Panc1 (cell line): ENCODE results near the gene TECPR1. TPM values are rescaled to one million over a fixed set of nuclear protein-coding genes. Genes with fewer than 3 reads are reported as not detected.

Experiments used
- ATAC-seq: fragments of 200-7000 bp; cut with Tn5 transposase; 2 replicates; pipeline ENCODE4 v1.9.1; 2020; ENCODE audit warnings: mild to moderate bottlenecking, moderate library complexity
- BruUV-seq: library from RNA; stranded (reverse); fragments of 400-500 nt; replicated peaks from 2 replicates; lab custom pipeline; 2021; lab: Mats Ljungman, UMichigan
- CTCF ChIA-PET: fragments of 300-600 bp; sonication (Branson Sonifier 250); formaldehyde crosslinking; loops from one replicate; lab custom pipeline; 2022; ENCODE audit warnings: antibody characterized with exemption; lab: Charles Lee
- POLR2A ChIA-PET: fragments of 300-600 bp; sonication (Branson Sonifier 250); formaldehyde crosslinking; loops from one replicate; lab custom pipeline; 2022; ENCODE audit warnings: antibody characterized with exemption; lab: Charles Lee
- DNase-seq: peaks from one replicate; pipeline ENCODE4 v3.0.0-alpha.2; 2010; ENCODE audit warnings: low read depth, low spot score
- H3K27ac ChIP-seq: 2 replicates; pipeline ENCODE4 v1.5.1; 2011; ENCODE audit warnings: mild to moderate bottlenecking, low read length, inconsistent platforms
- H3K27me3 ChIP-seq: fragments of 200-500 bp; sonication (Bioruptor generic); 2 replicates; pipeline ENCODE4 v1.6.0; 2014; ENCODE audit warnings: low read length, inconsistent platforms; ENCODE audit not compliant: control insufficient read depth, insufficient read depth
- H3K36me3 ChIP-seq: fragments of 200-500 bp; sonication (Bioruptor generic); 2 replicates; pipeline ENCODE4 v1.5.1; 2014; ENCODE audit warnings: inconsistent platforms, mild to moderate bottlenecking, low read length, moderate library complexity; ENCODE audit not compliant: control insufficient read depth, insufficient read depth
- H3K4me1 ChIP-seq: 2 replicates; pipeline ENCODE4 v1.5.1; 2011; ENCODE audit warnings: inconsistent platforms, mild to moderate bottlenecking, low read length, moderate library complexity; ENCODE audit not compliant: control insufficient read depth, insufficient read depth
- H3K4me3 ChIP-seq, 2 experiments: 2 replicates each; pipeline ENCODE4 v1.5.1; 2011 to 2012; ENCODE audit warnings: low read depth in 2 of 2, low read length in 2 of 2, mild to moderate bottlenecking in 2 of 2, inconsistent platforms in 1 of 2, moderate library complexity in 1 of 2
- H3K9me3 ChIP-seq: fragments of 200-500 bp; sonication (Bioruptor generic); 2 replicates; pipeline ENCODE4 v1.5.1; 2014; ENCODE audit warnings: low read depth, mild to moderate bottlenecking, inconsistent platforms, low read length, moderate library complexity; ENCODE audit not compliant: control insufficient read depth, insufficient read depth
- CTCF ChIP-seq: fragments of 450-650 bp; IDR thresholded peaks from 2 replicates; pipeline ENCODE4 v1.5.1; 2017; ENCODE audit warnings: mild to moderate bottlenecking
- POLR2AphosphoS5 ChIP-seq: IDR thresholded peaks from 2 replicates; pipeline ENCODE4 v1.6.1; 2012; ENCODE audit warnings: mild to moderate bottlenecking, low read depth, low read length, moderate library complexity
- REST ChIP-seq, 2 experiments: IDR thresholded peaks; 2 replicates each; pipeline ENCODE4 v1.6.1; 2011 to 2012; ENCODE audit warnings: low read depth in 2 of 2, control low read depth in 1 of 2, low read length in 1 of 2, mild to moderate bottlenecking in 1 of 2, moderate library complexity in 1 of 2; ENCODE audit not compliant: insufficient read depth in 1 of 2
- SIN3A ChIP-seq: IDR thresholded peaks from 2 replicates; pipeline ENCODE4 v1.6.1; 2012; ENCODE audit warnings: low read depth, mild to moderate bottlenecking, low read length, moderate library complexity, borderline replicate concordance; ENCODE audit not compliant: insufficient read depth
- TCF7L2 ChIP-seq: IDR thresholded peaks from 2 replicates; pipeline ENCODE4 v1.6.1; 2011; ENCODE audit warnings: mild to moderate bottlenecking, low read depth, low read length, inconsistent platforms
- in situ Hi-C: cut with HindIII; loops from 2 replicates; pipeline ENCODE4 v1.10.0; 2016; ENCODE audit warnings: low sequenced_read_pairs, low pct_unique_long_range_greater_than_20kb
- intact Hi-C: fragments of 100-400 bp; cut with micrococcal nuclease; formaldehyde crosslinking; loops from one replicate; pipeline ENCODE4 v1.10.0; 2022; ENCODE audit not compliant: unreplicated experiment
- total RNA-seq: library from RNA; stranded (reverse); gene quantifications from one replicate; pipeline ENCODE4 v1.2.1, GENCODE V29; 2021; ENCODE audit not compliant: unreplicated experiment

TECPR1 gene
- total RNA-seq, 1 experiment from 2014 or later, result 21.0 TPM

GRCh38 chr7:98191668-98192431 is 60.2 kb downstream of the TECPR1 start:
- no peak for ATAC-seq
- no peak overlapping the region for H3K4me3 ChIP-seq
- CTCF ChIA-PET, result no interaction called here
- POLR2A ChIA-PET, result interaction anchor here (0.5 kb wide), 1 partner anchor 71 kb away, joined by 3 read pairs; no protein-coding TSS in a partner anchor
- H3K36me3 ChIP-seq, result peaks cover 3% of the 10 kb centered on the region; the same call in 1 of the 2 replicates
- H3K27ac ChIP-seq, result no peak overlapping the region
- DNase-seq, result no peak
- TF ChIP-seq POLR2AphosphoS5 (no peak), CTCF (no peak), TCF7L2 (no peak), SIN3A (no peak), REST (IDR thresholded peaks at IDR 0.05; ENCODE audit: insufficient read depth in 1 of 2, low read depth in 2 of 2, low read length in 1 of 2) (no peak)
- H3K4me1 ChIP-seq, result no peaks in the 10 kb centered on the region
- no peaks in the 10 kb centered on the region for H3K9me3 ChIP-seq
- no TSS peak for BruUV-seq
- H3K27me3 ChIP-seq, result no peaks in the 10 kb centered on the region
- intact Hi-C loops (no loop called here), in situ Hi-C loops (no loop called here)

GRCh38 chr7:98189559-98189958 is 62.5 kb downstream of the TECPR1 start:
- Histone ChIP-seq H3K9me3 (no peaks in the 10 kb centered on the region), H3K27me3 (no peaks in the 10 kb centered on the region), H3K4me1 (no peaks in the 10 kb centered on the region), H3K36me3 (peaks cover 3% of the 10 kb centered on the region; the same call in 1 of the 2 replicates), H3K27ac (no peak overlapping the region), H3K4me3 (no peak overlapping the region)
- no peak for ATAC-seq
- TF ChIP-seq TCF7L2 (no peak), SIN3A (no peak), REST (IDR thresholded peaks at IDR 0.05; ENCODE audit: insufficient read depth in 1 of 2, low read depth in 2 of 2, low read length in 1 of 2) (no peak), CTCF (no peak), POLR2AphosphoS5 (no peak)
- intact Hi-C loops, result no loop called here
- BruUV-seq, result no TSS peak
- POLR2A ChIA-PET, result no interaction called here
- in situ Hi-C loops, result no loop called here
- CTCF ChIA-PET, result no interaction called here
- no peak for DNase-seq
